ENCODE measurements around the gene PLD1.

The PLD1 gene

DNA sequence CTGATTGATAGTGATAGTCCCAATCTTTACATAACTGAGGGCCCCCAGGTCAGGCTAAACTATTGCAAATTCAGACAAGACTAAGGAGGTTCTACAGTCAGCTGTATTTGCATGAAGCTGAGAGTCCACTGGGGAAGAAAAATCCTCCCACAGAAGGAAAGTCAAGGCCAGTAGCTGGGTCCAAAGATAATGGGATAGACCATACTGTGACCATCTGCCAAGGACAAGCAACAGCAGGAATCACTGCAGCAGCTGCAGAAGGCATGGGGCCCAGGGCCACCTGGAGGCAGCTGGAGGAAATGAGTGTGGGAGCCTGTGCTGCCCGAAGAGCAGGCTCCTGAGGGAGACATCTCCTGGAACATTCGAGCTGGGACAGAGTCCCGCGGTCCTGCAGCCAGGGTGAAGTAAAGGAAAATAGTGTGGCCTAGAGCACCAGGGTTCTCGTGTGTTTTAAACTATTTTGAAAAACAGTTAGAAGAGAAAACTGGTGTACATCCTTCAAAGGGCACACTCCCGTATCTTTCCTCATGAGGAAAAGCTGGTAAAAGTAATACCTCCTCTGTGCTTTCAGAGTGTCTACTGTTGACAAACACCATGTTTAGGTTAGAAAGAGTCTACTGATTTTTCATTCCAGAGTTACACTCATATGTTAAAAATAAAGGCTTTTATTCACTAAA is 19.7 kb upstream of the PLD1 start:
- TF ChIP-seq POLR2AphosphoS5 (IDR thresholded peaks at IDR 0.05; ENCODE audit: low read depth, low read length) (no peak), FOXP2 (optimal IDR thresholded peaks at IDR 0.05; ENCODE audit: borderline replicate concordance, extremely low read depth, extremely low read length, insufficient read depth) (peak; percentile 61), SIN3A (IDR thresholded peaks at IDR 0.05; ENCODE audit: borderline replicate concordance, insufficient read depth, low read length) (0 out of 2 replicates have a peak, but pooled peaks have one; percentile 22)

DNA sequence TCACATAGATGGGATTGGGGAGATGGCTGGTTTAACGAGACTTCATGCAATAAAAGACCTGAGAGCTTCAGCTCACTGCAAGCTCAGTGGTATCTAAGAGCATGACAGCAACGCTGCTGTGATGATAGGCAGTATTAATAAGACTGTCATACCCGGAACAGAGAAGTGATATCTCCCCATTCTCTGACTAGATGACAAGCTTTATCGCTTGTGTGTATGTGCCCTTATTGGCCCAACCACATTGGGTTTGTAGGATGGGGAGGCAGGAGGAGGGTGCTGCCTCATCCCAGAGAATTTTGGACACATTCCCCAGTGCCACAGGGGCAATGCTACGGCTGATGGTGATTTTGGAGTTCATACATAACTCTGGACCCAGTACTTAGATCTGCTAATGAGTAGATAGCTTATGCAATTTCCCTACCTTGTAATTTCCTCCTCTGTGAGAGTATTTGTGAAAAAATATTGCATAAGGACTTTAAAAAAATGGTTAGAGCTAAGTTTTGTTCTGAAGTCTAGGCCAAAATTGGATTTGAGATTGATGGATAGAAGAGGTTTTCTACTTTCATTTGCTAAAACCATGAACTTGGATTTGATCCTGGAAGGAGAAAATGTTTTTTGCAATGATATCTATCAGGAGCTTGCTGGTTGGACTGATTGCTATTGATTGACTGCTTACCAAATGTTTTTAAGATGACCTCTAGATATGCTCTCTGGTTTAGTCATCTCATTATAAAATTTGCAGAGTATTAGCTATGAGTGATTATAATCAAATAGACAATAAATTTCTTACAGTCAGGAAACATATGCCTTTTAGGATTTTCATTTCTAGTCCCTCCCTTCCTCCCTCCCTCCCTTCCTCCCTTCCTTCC is 18.9 kb upstream of the PLD1 start:
- no peak for TF ChIP-seq TAF1 (IDR thresholded peaks at IDR 0.05; ENCODE audit: borderline replicate concordance, insufficient read depth, low read length)
- no peak for TF ChIP-seq FOXP2 (optimal IDR thresholded peaks at IDR 0.05; ENCODE audit: borderline replicate concordance, extremely low read depth, extremely low read length, insufficient read depth)
- no peak for TF ChIP-seq POLR2AphosphoS5 (IDR thresholded peaks at IDR 0.05; ENCODE audit: low read depth, low read length)
- TF ChIP-seq, protein P1, sequence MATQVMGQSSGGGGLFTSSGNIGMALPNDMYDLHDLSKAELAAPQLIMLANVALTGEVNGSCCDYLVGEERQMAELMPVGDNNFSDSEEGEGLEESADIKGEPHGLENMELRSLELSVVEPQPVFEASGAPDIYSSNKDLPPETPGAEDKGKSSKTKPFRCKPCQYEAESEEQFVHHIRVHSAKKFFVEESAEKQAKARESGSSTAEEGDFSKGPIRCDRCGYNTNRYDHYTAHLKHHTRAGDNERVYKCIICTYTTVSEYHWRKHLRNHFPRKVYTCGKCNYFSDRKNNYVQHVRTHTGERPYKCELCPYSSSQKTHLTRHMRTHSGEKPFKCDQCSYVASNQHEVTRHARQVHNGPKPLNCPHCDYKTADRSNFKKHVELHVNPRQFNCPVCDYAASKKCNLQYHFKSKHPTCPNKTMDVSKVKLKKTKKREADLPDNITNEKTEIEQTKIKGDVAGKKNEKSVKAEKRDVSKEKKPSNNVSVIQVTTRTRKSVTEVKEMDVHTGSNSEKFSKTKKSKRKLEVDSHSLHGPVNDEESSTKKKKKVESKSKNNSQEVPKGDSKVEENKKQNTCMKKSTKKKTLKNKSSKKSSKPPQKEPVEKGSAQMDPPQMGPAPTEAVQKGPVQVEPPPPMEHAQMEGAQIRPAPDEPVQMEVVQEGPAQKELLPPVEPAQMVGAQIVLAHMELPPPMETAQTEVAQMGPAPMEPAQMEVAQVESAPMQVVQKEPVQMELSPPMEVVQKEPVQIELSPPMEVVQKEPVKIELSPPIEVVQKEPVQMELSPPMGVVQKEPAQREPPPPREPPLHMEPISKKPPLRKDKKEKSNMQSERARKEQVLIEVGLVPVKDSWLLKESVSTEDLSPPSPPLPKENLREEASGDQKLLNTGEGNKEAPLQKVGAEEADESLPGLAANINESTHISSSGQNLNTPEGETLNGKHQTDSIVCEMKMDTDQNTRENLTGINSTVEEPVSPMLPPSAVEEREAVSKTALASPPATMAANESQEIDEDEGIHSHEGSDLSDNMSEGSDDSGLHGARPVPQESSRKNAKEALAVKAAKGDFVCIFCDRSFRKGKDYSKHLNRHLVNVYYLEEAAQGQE (IDR thresholded peaks at IDR 0.05; ENCODE audit: insufficient read depth in 1 of 2, low read depth in 2 of 2, low read length in 2 of 2): no peak
- TF ChIP-seq SIN3A (IDR thresholded peaks at IDR 0.05; ENCODE audit: borderline replicate concordance, insufficient read depth, low read length): no peak

DNA sequence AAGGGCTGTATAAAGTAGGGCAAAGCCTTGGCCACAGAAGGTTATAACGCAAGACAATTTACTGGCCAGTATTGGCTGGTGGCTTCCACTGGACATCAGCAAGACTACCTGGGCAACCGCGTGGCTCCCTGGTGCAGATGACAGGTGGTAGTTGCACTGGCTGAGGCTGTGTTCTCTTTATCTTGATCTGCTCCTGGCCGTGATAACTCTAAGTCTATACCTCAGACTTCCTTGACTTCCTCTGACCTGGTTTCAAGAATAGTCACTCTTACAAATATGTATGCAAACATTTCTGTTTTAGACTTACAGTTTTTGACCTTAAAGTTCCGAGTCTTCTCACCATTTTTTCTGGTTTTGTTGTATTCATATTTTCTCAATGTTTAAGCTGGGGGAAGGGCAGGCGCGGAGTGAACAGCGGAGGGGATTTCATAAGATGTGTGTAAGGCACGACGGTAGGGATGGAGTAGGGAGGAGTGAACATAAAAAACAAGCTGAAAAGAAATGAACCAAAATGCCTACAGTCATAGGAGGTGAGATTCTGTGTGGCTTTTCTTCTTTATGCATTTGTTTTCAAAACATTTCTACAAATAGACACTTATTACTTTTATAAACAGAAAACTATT is 17.7 kb upstream of the PLD1 start:
- TF ChIP-seq TAF1 (IDR thresholded peaks at IDR 0.05; ENCODE audit: borderline replicate concordance, insufficient read depth, low read length) (no peak), POLR2AphosphoS5 (IDR thresholded peaks at IDR 0.05; ENCODE audit: low read depth, low read length) (no peak), FOXP2 (optimal IDR thresholded peaks at IDR 0.05; ENCODE audit: borderline replicate concordance, extremely low read depth, extremely low read length, insufficient read depth) (no peak), SIN3A (IDR thresholded peaks at IDR 0.05; ENCODE audit: borderline replicate concordance, insufficient read depth, low read length) (no peak)
- TF ChIP-seq, protein P1 (IDR thresholded peaks at IDR 0.05; ENCODE audit: insufficient read depth in 1 of 2, low read depth in 2 of 2, low read length in 2 of 2): no peak

DNA sequence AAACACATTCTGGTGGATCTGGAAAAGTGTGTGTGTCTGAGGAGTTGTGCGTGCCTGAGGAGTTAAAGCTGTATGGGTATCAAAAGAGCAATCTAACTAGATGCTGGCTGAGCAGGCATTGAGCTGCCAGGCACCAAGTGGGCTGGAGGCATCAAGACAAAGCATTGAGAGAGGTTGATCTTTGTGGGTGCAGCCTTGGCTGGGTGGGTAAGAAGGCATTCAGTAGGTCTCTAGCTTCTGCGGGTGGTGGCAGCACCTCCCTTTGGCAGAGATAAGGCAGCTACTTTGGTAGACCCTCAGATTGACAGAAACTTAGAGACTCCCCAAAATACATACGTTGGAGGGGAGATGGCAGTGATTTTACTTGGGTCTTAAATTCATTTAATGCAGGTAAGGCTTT is 17.1 kb upstream of the PLD1 start:
- TF ChIP-seq SIN3A (IDR thresholded peaks at IDR 0.05; ENCODE audit: borderline replicate concordance, insufficient read depth, low read length) (no peak), POLR2AphosphoS5 (IDR thresholded peaks at IDR 0.05; ENCODE audit: low read depth, low read length) (no peak), TAF1 (IDR thresholded peaks at IDR 0.05; ENCODE audit: borderline replicate concordance, insufficient read depth, low read length) (no peak), FOXP2 (optimal IDR thresholded peaks at IDR 0.05; ENCODE audit: borderline replicate concordance, extremely low read depth, extremely low read length, insufficient read depth) (no peak)
- TF ChIP-seq, protein P1 (IDR thresholded peaks at IDR 0.05; ENCODE audit: insufficient read depth in 1 of 2, low read depth in 2 of 2, low read length in 2 of 2): no peak

DNA sequence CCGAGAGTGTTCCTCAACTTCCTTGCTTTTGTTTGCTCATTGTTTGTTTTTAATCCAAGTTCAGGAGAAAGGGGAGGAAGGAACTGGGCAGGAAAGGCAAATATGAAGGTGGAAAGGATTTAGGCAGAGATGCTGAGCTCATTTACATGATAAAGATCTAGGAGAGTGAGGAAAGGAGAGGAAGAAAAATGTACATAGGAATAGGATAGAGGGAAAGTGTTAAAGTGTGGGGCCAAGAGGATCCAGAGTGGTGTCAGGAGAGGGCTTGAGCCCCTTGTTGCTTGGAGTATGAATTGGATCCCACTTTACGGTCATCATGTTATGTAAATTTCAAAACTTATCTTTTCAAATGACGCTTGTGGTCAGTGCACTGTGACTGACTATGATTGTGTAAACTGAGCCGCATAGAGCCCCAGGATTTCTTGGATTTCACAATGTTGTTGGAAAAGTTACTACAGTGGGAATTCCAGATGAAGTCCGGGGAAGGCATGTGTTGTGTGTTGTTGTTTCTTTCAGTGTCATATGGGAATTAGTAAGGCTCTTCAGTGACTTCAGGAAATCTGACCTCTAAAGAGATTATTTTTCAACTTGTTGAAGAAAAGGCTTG is 15.0 kb upstream of the PLD1 start:
- TF ChIP-seq FOXP2 (optimal IDR thresholded peaks at IDR 0.05; ENCODE audit: borderline replicate concordance, extremely low read depth, extremely low read length, insufficient read depth) (no peak), POLR2AphosphoS5 (IDR thresholded peaks at IDR 0.05; ENCODE audit: low read depth, low read length) (no peak), TAF1 (IDR thresholded peaks at IDR 0.05; ENCODE audit: borderline replicate concordance, insufficient read depth, low read length) (no peak), SIN3A (IDR thresholded peaks at IDR 0.05; ENCODE audit: borderline replicate concordance, insufficient read depth, low read length) (no peak)
- TF ChIP-seq, protein P1 (IDR thresholded peaks at IDR 0.05; ENCODE audit: insufficient read depth in 1 of 2, low read depth in 2 of 2, low read length in 2 of 2): no peak
